HCT116 (cell line): ENCODE data around the gene SUFU. TPM values are rescaled to one million over a fixed set of nuclear protein-coding genes. Genes with fewer than 3 reads are reported as not detected.

Source experiments
- ATAC-seq: fragments of 200-7000 bp; cut with Tn5 transposase; 2 replicates; pipeline ENCODE4 v1.9.1; 2020; ENCODE audit warnings: mild to moderate bottlenecking, moderate library complexity
- BruUV-seq: library from RNA; stranded (reverse); fragments of 400-500 nt; replicated peaks from 2 replicates; lab custom pipeline; 2021; lab: Mats Ljungman, UMichigan
- CTCF ChIA-PET: fragments of 300-600 bp; sonication (Branson Sonifier 250); formaldehyde crosslinking; loops from one replicate; lab custom pipeline; 2021; ENCODE audit warnings: antibody characterized with exemption; lab: Charles Lee
- POLR2A ChIA-PET: fragments of 300-600, 350-600 bp; sonication (Branson Sonifier 250); formaldehyde crosslinking; loops from one replicate; lab custom pipeline; 2021; ENCODE audit warnings: antibody characterized with exemption; lab: Charles Lee
- RAD21 ChIA-PET, 2 experiments: fragments of 300-600 bp; sonication (Branson Sonifier 250); formaldehyde crosslinking; loops; one replicate each; lab custom pipeline; 2023; ENCODE audit warnings: low total read pairs in 2 of 2; ENCODE audit not compliant: uncharacterized antibody in 2 of 2, unreplicated experiment in 2 of 2, low non-redundant PET in 1 of 2; lab: Charles Lee
- DNase-seq: peaks from one replicate; pipeline ENCODE4 v3.0.0-alpha.2; 2010; ENCODE audit warnings: low read depth, low spot score
- H2AFZ ChIP-seq: fragments of 200-600 bp; shearing (Covaris generic), sonication (generic); 2 replicates; pipeline ENCODE4 v1.6.1; 2017; ENCODE audit warnings: low read depth, mixed run types, mixed read lengths, antibody characterized with exemption, low read length; ENCODE audit not compliant: poor library complexity, severe bottlenecking
- H3K27ac ChIP-seq: 2 replicates; pipeline ENCODE4 v1.5.1; 2012; ENCODE audit warnings: low read depth, low read length
- H3K27me3 ChIP-seq: fragments of 200-600 bp; sonication (generic); 2 replicates; pipeline ENCODE4 v1.6.1; 2016; ENCODE audit warnings: mixed run types, low read length, mixed read lengths; ENCODE audit not compliant: insufficient read depth
- H3K36me3 ChIP-seq, 2 experiments: fragments of 200-500 bp in 1 of 2; fragments of 200-600 bp in 1 of 2; sonication (Bioruptor generic) in 1 of 2; sonication (generic) in 1 of 2; 2 replicates each; pipeline versions ENCODE4 v1.5.1 to v1.6.1; 2014 to 2016; ENCODE audit warnings: low read length in 2 of 2, inconsistent platforms in 1 of 2, mixed read lengths in 1 of 2, mixed run types in 1 of 2; ENCODE audit not compliant: insufficient read depth in 2 of 2, control insufficient read depth in 1 of 2
- H3K4me1 ChIP-seq, 2 experiments: fragments of 200-600 bp in 1 of 2; sonication (generic) in 1 of 2; 2 replicates each; pipeline versions ENCODE4 v1.5.1 to v1.6.1; 2012 to 2017; ENCODE audit warnings: low read length in 2 of 2, inconsistent platforms in 1 of 2, mild to moderate bottlenecking in 1 of 2, mixed read lengths in 1 of 2, mixed run types in 1 of 2, moderate library complexity in 1 of 2; ENCODE audit not compliant: insufficient read depth in 2 of 2, control insufficient read depth in 1 of 2
- H3K4me2 ChIP-seq: fragments of 200-600 bp; sonication (generic); 2 replicates; pipeline ENCODE4 v1.6.1; 2017; ENCODE audit warnings: mixed run types, low read length, mixed read lengths
- H3K4me3 ChIP-seq, 2 experiments: fragments of 200-600 bp in 1 of 2; sonication (generic) in 1 of 2; replicated peaks in 1 of 2; 2 replicates each; pipeline ENCODE4 v1.5.1; 2011 to 2016; ENCODE audit warnings: low read length in 2 of 2, control low read depth in 1 of 2, low read depth in 1 of 2, mild to moderate bottlenecking in 1 of 2, mixed read lengths in 1 of 2, mixed run types in 1 of 2
- H3K79me2 ChIP-seq: fragments of 200-600 bp; sonication (generic); 2 replicates; pipeline ENCODE4 v1.6.1; 2017; ENCODE audit warnings: mild to moderate bottlenecking, mixed run types, low read length, moderate library complexity, mixed read lengths; ENCODE audit not compliant: insufficient read depth
- H3K9ac ChIP-seq: fragments of 200-600 bp; sonication (generic); 2 replicates; pipeline ENCODE4 v1.6.1; 2016; ENCODE audit warnings: low read length, mixed read lengths
- H3K9me2 ChIP-seq: fragments of 200-600 bp; sonication (generic), shearing (Covaris generic); 2 replicates; pipeline ENCODE4 v1.6.1; 2017; ENCODE audit warnings: mixed run types, mild to moderate bottlenecking, moderate library complexity; ENCODE audit not compliant: insufficient read depth
- H3K9me3 ChIP-seq, 2 experiments: fragments of 200-500 bp in 1 of 2; fragments of 200-600 bp in 1 of 2; sonication (Bioruptor generic) in 1 of 2; sonication (generic) in 1 of 2; 2 replicates each; pipeline ENCODE4 v1.6.1; 2014 to 2017; ENCODE audit warnings: low read length in 2 of 2, mixed read lengths in 2 of 2, inconsistent platforms in 1 of 2, low read depth in 1 of 2, mild to moderate bottlenecking in 1 of 2, mixed run types in 1 of 2, moderate library complexity in 1 of 2; ENCODE audit not compliant: control insufficient read depth in 1 of 2, insufficient read depth in 1 of 2
- H4K20me1 ChIP-seq: fragments of 200-600 bp; sonication (generic), shearing (Covaris generic); 2 replicates; pipeline ENCODE4 v1.6.1; 2017; ENCODE audit warnings: mixed run types, mild to moderate bottlenecking, moderate library complexity; ENCODE audit not compliant: insufficient read depth
- CBX3 ChIP-seq: IDR thresholded peaks from 2 replicates; pipeline ENCODE4 v1.6.1; 2012; ENCODE audit warnings: low read depth
- CEBPB ChIP-seq: IDR thresholded peaks from 2 replicates; pipeline ENCODE4 v1.6.1; 2012; ENCODE audit warnings: low read depth
- EGR1 ChIP-seq: IDR thresholded peaks from 2 replicates; pipeline ENCODE4 v1.6.1; 2012; ENCODE audit warnings: low read depth
- ELF1 ChIP-seq: IDR thresholded peaks from 2 replicates; pipeline ENCODE4 v1.6.1; 2012; ENCODE audit warnings: low read depth, borderline replicate concordance
- EZH2 ChIP-seq: fragments of 200-600 bp; sonication (generic); IDR thresholded peaks from 2 replicates; pipeline ENCODE4 v1.6.1; 2017; ENCODE audit warnings: antibody characterized with exemption, mixed run types
- EZH2phosphoT487 ChIP-seq: fragments of 200-600 bp; IDR thresholded peaks from 2 replicates; pipeline ENCODE4 v1.6.1; 2018; ENCODE audit warnings: antibody characterized with exemption, borderline replicate concordance
- FOSL1 ChIP-seq: IDR thresholded peaks from 2 replicates; pipeline ENCODE4 v1.6.1; 2012; ENCODE audit warnings: low read depth
- JUND ChIP-seq: IDR thresholded peaks from 2 replicates; pipeline ENCODE4 v1.6.1; 2012
- POLR2AphosphoS5 ChIP-seq: IDR thresholded peaks from 2 replicates; pipeline ENCODE4 v1.6.1; 2011; ENCODE audit warnings: mild to moderate bottlenecking, low read depth, low read length, moderate library complexity
- RAD21 ChIP-seq: IDR thresholded peaks from 2 replicates; pipeline ENCODE4 v1.6.1; 2012; ENCODE audit warnings: low read depth, mild to moderate bottlenecking
- SP1 ChIP-seq: IDR thresholded peaks from 2 replicates; pipeline ENCODE4 v1.6.1; 2012; ENCODE audit warnings: low read depth
- SRF ChIP-seq: IDR thresholded peaks from 2 replicates; pipeline ENCODE4 v1.6.1; 2012; ENCODE audit warnings: low read depth
- TCF7L2 ChIP-seq: IDR thresholded peaks from 2 replicates; pipeline ENCODE4 v1.7.0; 2011; ENCODE audit warnings: borderline replicate concordance, inconsistent platforms; ENCODE audit not compliant: insufficient read depth, insufficient read length; ENCODE audit errors: extremely low read depth
- YY1 ChIP-seq: IDR thresholded peaks from 2 replicates; pipeline ENCODE4 v1.6.1; 2011; ENCODE audit warnings: low read length, low read depth, moderate library complexity, mild to moderate bottlenecking; ENCODE audit not compliant: insufficient replicate concordance; ENCODE audit errors: extremely low read depth
- ZFX ChIP-seq: fragments of 450-650 bp; IDR thresholded peaks from 2 replicates; pipeline ENCODE4 v1.6.1; 2017
- ZNF274 ChIP-seq: fragments of 200-500 bp; sonication (Bioruptor generic); IDR thresholded peaks from 2 replicates; pipeline ENCODE4 v1.6.1; 2014; ENCODE audit warnings: mild to moderate bottlenecking, low read depth, low read length, inconsistent platforms
- intact Hi-C: fragments of 100-400 bp; cut with micrococcal nuclease; formaldehyde crosslinking; loops from 2 replicates; pipeline ENCODE4 v1.10.0; 2022
- total RNA-seq: library from RNA; stranded (reverse); gene quantifications from one replicate; pipeline ENCODE4 v1.2.1, GENCODE V29; 2021; ENCODE audit not compliant: unreplicated experiment
- TF ChIP-seq, protein P1 (sequence below): IDR thresholded peaks from 2 replicates; pipeline ENCODE4 v1.6.1; 2012; ENCODE audit warnings: low read depth
- TF ChIP-seq, protein P2 (sequence below): IDR thresholded peaks from 2 replicates; pipeline ENCODE4 v1.6.1; 2012
- TF ChIP-seq, protein P3 (sequence below), 3 experiments: fragments of 200-600 bp in 1 of 3; sonication (generic) in 1 of 3; IDR thresholded peaks in 2 of 3; conservative IDR thresholded peaks in 1 of 3; 2 replicates each; pipeline ENCODE4 v1.5.1; 2012 to 2017; ENCODE audit warnings: low read depth in 2 of 3, low read length in 2 of 3, antibody characterized with exemption in 1 of 3, borderline replicate concordance in 1 of 3, control low read depth in 1 of 3, mild to moderate bottlenecking in 1 of 3, mixed read lengths in 1 of 3, mixed run types in 1 of 3, moderate library complexity in 1 of 3; ENCODE audit not compliant: insufficient read depth in 1 of 3
- TF ChIP-seq, protein P4 (sequence below): IDR thresholded peaks from 2 replicates; pipeline ENCODE4 v1.6.1; 2012

Gene SUFU
- total RNA-seq, 1 experiment from 2014 or later, result 18.8 TPM

DNA sequence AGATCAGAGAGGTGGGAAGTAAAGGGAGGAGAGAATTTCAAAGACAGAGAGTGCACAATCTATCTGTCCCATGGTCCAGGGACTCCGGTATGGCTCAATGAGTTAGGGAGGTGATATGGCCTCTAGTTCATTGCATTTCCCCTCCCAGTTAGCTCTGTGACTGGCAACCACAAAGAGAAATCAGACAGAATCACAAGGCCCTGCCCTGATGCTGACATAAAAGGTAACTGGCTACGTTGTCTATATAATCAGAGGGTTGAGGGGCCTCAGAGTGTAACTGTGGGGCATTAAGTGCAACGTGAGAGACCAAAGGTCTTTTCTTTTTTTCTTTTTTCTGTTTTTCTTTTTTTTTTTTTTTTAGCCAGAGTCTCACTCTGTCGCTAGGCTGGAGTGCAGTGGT, 45.1 kb upstream of the SUFU start:
- Histone ChIP-seq H3K4me2 (no peak overlapping the region), H4K20me1 (no peaks in the 10 kb centered on the region), H3K9me2 (no peaks in the 10 kb centered on the region), H3K79me2 (peaks cover 19% of the 10 kb centered on the region; the same call in 1 of the 2 replicates), H3K27me3 (no peaks in the 10 kb centered on the region), H2AFZ (no peak overlapping the region), H3K27ac (no peak overlapping the region), H3K36me3 (peaks cover 4 to 7% of the 10 kb centered on the region in 2 experiments; a peak in 2 of 4 replicates), H3K4me1 (peaks cover 18 to 36% of the 10 kb centered on the region in 2 experiments), H3K9ac (no peak overlapping the region), H3K9me3 (no peaks in the 10 kb centered on the region), H3K4me3 (no peak overlapping the region)
- intact Hi-C loops, result no loop called here
- POLR2A ChIA-PET, result no interaction called here
- ATAC-seq (no peak), DNase-seq (no peak)
- BruUV-seq, result no TSS peak
- CTCF ChIA-PET, result no interaction called here
- RAD21 ChIA-PET, result interaction anchor here in 1 of 2 experiments (0.7 kb wide), 1 partner anchor 289 kb away, joined by 3 read pairs; no protein-coding TSS in a partner anchor
- TF ChIP-seq CBX3 (no peak), EZH2 (no peak), YY1 (no peak), CEBPB (no peak), SP1 (no peak), ZFX (no peak), TCF7L2 (no peak), RAD21 (no peak), ELF1 (no peak), POLR2AphosphoS5 (no peak), JUND (no peak), FOSL1 (no peak), ZNF274 (no peak), SRF (no peak), EZH2phosphoT487 (no peak), EGR1 (no peak)
- TF ChIP-seq, protein P1, sequence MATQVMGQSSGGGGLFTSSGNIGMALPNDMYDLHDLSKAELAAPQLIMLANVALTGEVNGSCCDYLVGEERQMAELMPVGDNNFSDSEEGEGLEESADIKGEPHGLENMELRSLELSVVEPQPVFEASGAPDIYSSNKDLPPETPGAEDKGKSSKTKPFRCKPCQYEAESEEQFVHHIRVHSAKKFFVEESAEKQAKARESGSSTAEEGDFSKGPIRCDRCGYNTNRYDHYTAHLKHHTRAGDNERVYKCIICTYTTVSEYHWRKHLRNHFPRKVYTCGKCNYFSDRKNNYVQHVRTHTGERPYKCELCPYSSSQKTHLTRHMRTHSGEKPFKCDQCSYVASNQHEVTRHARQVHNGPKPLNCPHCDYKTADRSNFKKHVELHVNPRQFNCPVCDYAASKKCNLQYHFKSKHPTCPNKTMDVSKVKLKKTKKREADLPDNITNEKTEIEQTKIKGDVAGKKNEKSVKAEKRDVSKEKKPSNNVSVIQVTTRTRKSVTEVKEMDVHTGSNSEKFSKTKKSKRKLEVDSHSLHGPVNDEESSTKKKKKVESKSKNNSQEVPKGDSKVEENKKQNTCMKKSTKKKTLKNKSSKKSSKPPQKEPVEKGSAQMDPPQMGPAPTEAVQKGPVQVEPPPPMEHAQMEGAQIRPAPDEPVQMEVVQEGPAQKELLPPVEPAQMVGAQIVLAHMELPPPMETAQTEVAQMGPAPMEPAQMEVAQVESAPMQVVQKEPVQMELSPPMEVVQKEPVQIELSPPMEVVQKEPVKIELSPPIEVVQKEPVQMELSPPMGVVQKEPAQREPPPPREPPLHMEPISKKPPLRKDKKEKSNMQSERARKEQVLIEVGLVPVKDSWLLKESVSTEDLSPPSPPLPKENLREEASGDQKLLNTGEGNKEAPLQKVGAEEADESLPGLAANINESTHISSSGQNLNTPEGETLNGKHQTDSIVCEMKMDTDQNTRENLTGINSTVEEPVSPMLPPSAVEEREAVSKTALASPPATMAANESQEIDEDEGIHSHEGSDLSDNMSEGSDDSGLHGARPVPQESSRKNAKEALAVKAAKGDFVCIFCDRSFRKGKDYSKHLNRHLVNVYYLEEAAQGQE, result no peak
- TF ChIP-seq, protein P2, sequence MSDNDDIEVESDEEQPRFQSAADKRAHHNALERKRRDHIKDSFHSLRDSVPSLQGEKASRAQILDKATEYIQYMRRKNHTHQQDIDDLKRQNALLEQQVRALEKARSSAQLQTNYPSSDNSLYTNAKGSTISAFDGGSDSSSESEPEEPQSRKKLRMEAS, result no peak
- TF ChIP-seq, protein P3, sequence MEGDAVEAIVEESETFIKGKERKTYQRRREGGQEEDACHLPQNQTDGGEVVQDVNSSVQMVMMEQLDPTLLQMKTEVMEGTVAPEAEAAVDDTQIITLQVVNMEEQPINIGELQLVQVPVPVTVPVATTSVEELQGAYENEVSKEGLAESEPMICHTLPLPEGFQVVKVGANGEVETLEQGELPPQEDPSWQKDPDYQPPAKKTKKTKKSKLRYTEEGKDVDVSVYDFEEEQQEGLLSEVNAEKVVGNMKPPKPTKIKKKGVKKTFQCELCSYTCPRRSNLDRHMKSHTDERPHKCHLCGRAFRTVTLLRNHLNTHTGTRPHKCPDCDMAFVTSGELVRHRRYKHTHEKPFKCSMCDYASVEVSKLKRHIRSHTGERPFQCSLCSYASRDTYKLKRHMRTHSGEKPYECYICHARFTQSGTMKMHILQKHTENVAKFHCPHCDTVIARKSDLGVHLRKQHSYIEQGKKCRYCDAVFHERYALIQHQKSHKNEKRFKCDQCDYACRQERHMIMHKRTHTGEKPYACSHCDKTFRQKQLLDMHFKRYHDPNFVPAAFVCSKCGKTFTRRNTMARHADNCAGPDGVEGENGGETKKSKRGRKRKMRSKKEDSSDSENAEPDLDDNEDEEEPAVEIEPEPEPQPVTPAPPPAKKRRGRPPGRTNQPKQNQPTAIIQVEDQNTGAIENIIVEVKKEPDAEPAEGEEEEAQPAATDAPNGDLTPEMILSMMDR (IDR thresholded peaks at IDR 0.05 in 2 of 3, conservative IDR thresholded peaks at IDR 0.05 in 1 of 3; ENCODE audit: borderline replicate concordance in 1 of 3, insufficient read depth in 1 of 3, low read depth in 2 of 3, low read length in 2 of 3), result no peak
- TF ChIP-seq, protein P4, sequence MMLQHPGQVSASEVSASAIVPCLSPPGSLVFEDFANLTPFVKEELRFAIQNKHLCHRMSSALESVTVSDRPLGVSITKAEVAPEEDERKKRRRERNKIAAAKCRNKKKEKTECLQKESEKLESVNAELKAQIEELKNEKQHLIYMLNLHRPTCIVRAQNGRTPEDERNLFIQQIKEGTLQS, result no peak
- TF ChIP-seq, all 23 proteins: peak for 0
